H9 (cell line): ENCODE results near the gene NRG2. TPM values are rescaled to one million over a fixed set of nuclear protein-coding genes. Genes with fewer than 3 reads are reported as not detected.

ENCODE experiments used
- DNase-seq: peaks from one replicate; pipeline ENCODE4 v3.0.0-alpha.2; 2017
- H2AFZ ChIP-seq: one replicate; pipeline ENCODE4 v1.6.1; 2013; ENCODE audit warnings: mild to moderate bottlenecking, low read length, control low read depth, moderate library complexity
- H2AK5ac ChIP-seq: 2 replicates; pipeline ENCODE4 v1.6.1; 2013; ENCODE audit warnings: low read length, control low read depth, mixed read lengths; ENCODE audit not compliant: insufficient read length
- H2BK120ac ChIP-seq: one replicate; pipeline ENCODE4 v1.6.1; 2013; ENCODE audit warnings: low read depth, mild to moderate bottlenecking, low read length, control low read depth, inconsistent platforms; ENCODE audit not compliant: poor library complexity, severe bottlenecking
- H2BK12ac ChIP-seq: 2 replicates; pipeline ENCODE4 v1.6.1; 2013; ENCODE audit warnings: low read length, control low read depth, mixed read lengths, low read depth; ENCODE audit not compliant: insufficient read length
- H2BK15ac ChIP-seq: 2 replicates; pipeline ENCODE4 v1.6.1; 2013; ENCODE audit warnings: low read depth, low read length, control low read depth
- H2BK20ac ChIP-seq: one replicate; pipeline ENCODE4 v1.6.1; 2013; ENCODE audit warnings: low read depth, mild to moderate bottlenecking, low read length, control low read depth, inconsistent platforms; ENCODE audit not compliant: poor library complexity, severe bottlenecking
- H2BK5ac ChIP-seq: 2 replicates; pipeline ENCODE4 v1.6.1; 2013; ENCODE audit warnings: low read length, control low read depth, mixed read lengths; ENCODE audit not compliant: insufficient read length
- H3K14ac ChIP-seq: 2 replicates; pipeline ENCODE4 v1.6.1; 2013; ENCODE audit warnings: low read length, control low read depth; ENCODE audit not compliant: insufficient read depth
- H3K18ac ChIP-seq: 2 replicates; pipeline ENCODE4 v1.6.1; 2013; ENCODE audit warnings: low read depth, mild to moderate bottlenecking, mixed read lengths, low read length, control low read depth; ENCODE audit not compliant: insufficient read length
- H3K23ac ChIP-seq: 2 replicates; pipeline ENCODE4 v1.6.1; 2013; ENCODE audit warnings: low read length, control low read depth, mixed read lengths, low read depth; ENCODE audit not compliant: insufficient read length
- H3K23me2 ChIP-seq: 2 replicates; pipeline ENCODE4 v1.6.1; 2013; ENCODE audit warnings: low read depth, mild to moderate bottlenecking, mixed read lengths, low read length, control low read depth; ENCODE audit not compliant: insufficient read length, poor library complexity, severe bottlenecking
- H3K27ac ChIP-seq: 2 replicates; pipeline ENCODE4 v1.5.1; 2013; ENCODE audit warnings: low read length, control low read depth, mixed read lengths, low read depth; ENCODE audit not compliant: insufficient read length
- H3K27me3 ChIP-seq: 2 replicates; pipeline ENCODE4 v1.6.1; 2013; ENCODE audit warnings: low read length, control low read depth, inconsistent platforms; ENCODE audit not compliant: insufficient read depth
- H3K4ac ChIP-seq: 2 replicates; pipeline ENCODE4 v1.6.1; 2013; ENCODE audit warnings: low read depth, mild to moderate bottlenecking, control low read depth, inconsistent platforms, low read length, moderate library complexity
- H3K4me1 ChIP-seq: 2 replicates; pipeline ENCODE4 v1.6.1; 2013; ENCODE audit warnings: low read length, control low read depth, inconsistent platforms; ENCODE audit not compliant: insufficient read depth
- H3K4me2 ChIP-seq: 2 replicates; pipeline ENCODE4 v1.6.1; 2013; ENCODE audit warnings: low read length, control low read depth, mixed read lengths; ENCODE audit not compliant: insufficient read length, insufficient read depth
- H3K56ac ChIP-seq: 2 replicates; pipeline ENCODE4 v1.6.1; 2013; ENCODE audit warnings: low read depth, mild to moderate bottlenecking, mixed read lengths, low read length, control low read depth; ENCODE audit not compliant: insufficient read length
- H3K79me1 ChIP-seq: 2 replicates; pipeline ENCODE4 v1.6.1; 2013; ENCODE audit warnings: low read depth, mild to moderate bottlenecking, moderate library complexity, low read length, control low read depth, inconsistent platforms; ENCODE audit not compliant: insufficient read depth, poor library complexity, severe bottlenecking
- H3K79me2 ChIP-seq: 2 replicates; pipeline ENCODE4 v1.6.1; 2013; ENCODE audit warnings: low read length, control low read depth, inconsistent platforms; ENCODE audit not compliant: insufficient read depth
- H3K9ac ChIP-seq: 2 replicates; pipeline ENCODE4 v1.6.1; 2013; ENCODE audit warnings: low read length, control low read depth, mixed read lengths; ENCODE audit not compliant: insufficient read length; ENCODE audit errors: extremely low read depth
- H3K9me3 ChIP-seq: one replicate; pipeline ENCODE4 v1.6.1; 2013; ENCODE audit warnings: low read depth, low read length, inconsistent platforms; ENCODE audit not compliant: control insufficient read depth
- H3T11ph ChIP-seq: one replicate; pipeline ENCODE4 v1.6.1; 2013; ENCODE audit warnings: mild to moderate bottlenecking, low read length, control low read depth, inconsistent platforms
- H4K20me1 ChIP-seq: one replicate; pipeline ENCODE4 v1.6.1; 2013; ENCODE audit not compliant: control insufficient read depth, insufficient read length, insufficient read depth
- H4K5ac ChIP-seq: 2 replicates; pipeline ENCODE4 v1.6.1; 2013; ENCODE audit warnings: low read depth, mild to moderate bottlenecking, mixed read lengths, low read length, control low read depth; ENCODE audit not compliant: insufficient read length
- H4K8ac ChIP-seq: replicated peaks from 2 replicates; pipeline ENCODE4 v1.6.1; 2013; ENCODE audit warnings: low read length, control low read depth, mixed read lengths, low read depth; ENCODE audit not compliant: insufficient read length
- H4K91ac ChIP-seq: 2 replicates; pipeline ENCODE4 v1.6.1; 2013; ENCODE audit warnings: low read depth, mild to moderate bottlenecking, moderate library complexity, mixed read lengths, low read length, control low read depth; ENCODE audit not compliant: insufficient read length
- H3K27ac Mint-ChIP-seq, 3 experiments: 2 replicates in 2 of 3; 3 replicates in 1 of 3; pipeline ENCODE4 v1.8.0; 2020 to 2021; ENCODE audit warnings: mixed read lengths in 3 of 3, mild to moderate bottlenecking in 1 of 3, moderate library complexity in 1 of 3
- H3K27me3 Mint-ChIP-seq: 2 replicates; pipeline ENCODE4 v1.8.0; 2021; ENCODE audit warnings: low read depth, mild to moderate bottlenecking, moderate library complexity, mixed read lengths
- H3K36me3 Mint-ChIP-seq, 3 experiments: 2 replicates in 2 of 3; 3 replicates in 1 of 3; pipeline ENCODE4 v1.8.0; 2020 to 2021; ENCODE audit warnings: low read depth in 3 of 3, mixed read lengths in 3 of 3; ENCODE audit not compliant: insufficient read depth in 1 of 3
- H3K4me1 Mint-ChIP-seq, 2 experiments: 2 replicates each; pipeline ENCODE4 v1.8.0; 2020; ENCODE audit warnings: mixed read lengths in 2 of 2
- H3K4me3 Mint-ChIP-seq, 2 experiments: 2 replicates in 1 of 2; 3 replicates in 1 of 2; pipeline ENCODE4 v1.8.0; 2020 to 2021; ENCODE audit warnings: mild to moderate bottlenecking in 2 of 2, mixed read lengths in 2 of 2, moderate library complexity in 1 of 2
- H3K9me3 Mint-ChIP-seq, 2 experiments: 2 replicates in 1 of 2; 3 replicates in 1 of 2; pipeline ENCODE4 v1.8.0; 2020; ENCODE audit warnings: mild to moderate bottlenecking in 2 of 2, mixed read lengths in 2 of 2, moderate library complexity in 1 of 2
- WGBS: extraction: QIAGEN DNeasy Blood & Tissue Kit; methylation state at CpG from one replicate; pipeline ENCODE4 v1.1.7; 2013; ENCODE audit warnings: missing lambda C conversion rate, low lambda C conversion rate, mixed read lengths; ENCODE audit not compliant: insufficient read length; ENCODE audit errors: extremely low coverage; 5-methylcytosine and 5-hydroxymethylcytosine counted together
- total RNA-seq: library from RNA; stranded (reverse); gene quantifications from 2 replicates; pipeline ENCODE4 v1.2.1, GENCODE V29; 2021
- TF ChIP-seq, protein P1 (sequence below): fragments of 200-600 bp; sonication (generic); conservative IDR thresholded peaks from 3 replicates; pipeline ENCODE4 v1.8.0; 2021; ENCODE audit warnings: antibody characterized with exemption, mild to moderate bottlenecking

NRG2 gene
- total RNA-seq, 1 experiment from 2014 or later, result not detected

- no peak overlapping the region for H2BK15ac ChIP-seq
- Mint-ChIP-seq H3K4me1 (0 out of 4 replicates have a peak, but pooled peaks cover 2% of the 10 kb centered on the region in 2 experiments), H3K27me3 (peaks cover 54% of the 10 kb centered on the region)
These were observed 237.0 kb downstream of the NRG2 start for GRCh38 chr5:139806111-139806510.

More at GRCh38 chr5:139806111-139806510, 237.0 kb downstream of the NRG2 start:
- Histone ChIP-seq H3K79me2 (no peaks in the 10 kb centered on the region), H3K18ac (no peak overlapping the region), H4K5ac (no peak overlapping the region), H3T11ph (no peak overlapping the region), H3K9me3 (no peaks in the 10 kb centered on the region), H3K27me3 (peaks cover 3% of the 10 kb centered on the region; the same call in 1 of the 2 replicates), H3K56ac (no peak overlapping the region), H2BK12ac (no peak overlapping the region), H2BK120ac (no peak overlapping the region), H2AK5ac (no peak overlapping the region), H3K4me1 (no peaks in the 10 kb centered on the region), H4K20me1 (no peaks in the 10 kb centered on the region), H2AFZ (no peak overlapping the region), H4K91ac (no peak overlapping the region), H3K4ac (no peak overlapping the region), H3K23ac (no peak overlapping the region), H2BK5ac (no peak overlapping the region), H3K4me2 (no peak overlapping the region), H3K27ac (no peak overlapping the region), H3K23me2 (no peaks in the 10 kb centered on the region), H4K8ac (no peak overlapping the region), H3K9ac (no peak overlapping the region), H2BK20ac (no peak overlapping the region), H3K14ac (no peak overlapping the region; the same call in 1 of the 2 replicates), H3K79me1 (no peaks in the 10 kb centered on the region)
- H3K36me3 Mint-ChIP-seq, result no peaks in the 10 kb centered on the region
- TF ChIP-seq, protein P1, sequence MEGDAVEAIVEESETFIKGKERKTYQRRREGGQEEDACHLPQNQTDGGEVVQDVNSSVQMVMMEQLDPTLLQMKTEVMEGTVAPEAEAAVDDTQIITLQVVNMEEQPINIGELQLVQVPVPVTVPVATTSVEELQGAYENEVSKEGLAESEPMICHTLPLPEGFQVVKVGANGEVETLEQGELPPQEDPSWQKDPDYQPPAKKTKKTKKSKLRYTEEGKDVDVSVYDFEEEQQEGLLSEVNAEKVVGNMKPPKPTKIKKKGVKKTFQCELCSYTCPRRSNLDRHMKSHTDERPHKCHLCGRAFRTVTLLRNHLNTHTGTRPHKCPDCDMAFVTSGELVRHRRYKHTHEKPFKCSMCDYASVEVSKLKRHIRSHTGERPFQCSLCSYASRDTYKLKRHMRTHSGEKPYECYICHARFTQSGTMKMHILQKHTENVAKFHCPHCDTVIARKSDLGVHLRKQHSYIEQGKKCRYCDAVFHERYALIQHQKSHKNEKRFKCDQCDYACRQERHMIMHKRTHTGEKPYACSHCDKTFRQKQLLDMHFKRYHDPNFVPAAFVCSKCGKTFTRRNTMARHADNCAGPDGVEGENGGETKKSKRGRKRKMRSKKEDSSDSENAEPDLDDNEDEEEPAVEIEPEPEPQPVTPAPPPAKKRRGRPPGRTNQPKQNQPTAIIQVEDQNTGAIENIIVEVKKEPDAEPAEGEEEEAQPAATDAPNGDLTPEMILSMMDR, result no peak
- no peak overlapping the region for H3K4me3 Mint-ChIP-seq
- no peak for DNase-seq
- no CpG with 5 or more reads among the region's 4 CpGs for WGBS
- H3K9me3 Mint-ChIP-seq, result no peaks in the 10 kb centered on the region; a peak in 1 of 5 replicates
- H3K27ac Mint-ChIP-seq, result no peak overlapping the region; a peak in 1 of 7 replicates
